Effector memory CD4-positive, alpha-beta T cell (primary cell): Measurements from ENCODE around the gene HNRNPUL2.
"Not testable (repeated sequence)": the region's sequence is repeated elsewhere in the genome, so short reads cannot be mapped to it uniquely, and the experiment has no call there.

ENCODE experiments used
- DNase-seq, 3 donors: peaks; one replicate each; pipeline ENCODE4 v3.0.0-alpha.2; 2020
- H3K27ac ChIP-seq: 2 replicates; pipeline ENCODE4 v1.7.0; 2013; ENCODE audit warnings: mild to moderate bottlenecking, low read length, moderate library complexity; ENCODE audit not compliant: insufficient read depth, poor library complexity, severe bottlenecking
- H3K27me3 ChIP-seq: replicated peaks from 2 replicates; pipeline ENCODE4 v1.7.0; 2013; ENCODE audit warnings: mild to moderate bottlenecking, low read length; ENCODE audit not compliant: insufficient read depth, control insufficient read depth, poor library complexity, severe bottlenecking
- H3K36me3 ChIP-seq: 2 replicates; pipeline ENCODE4 v1.7.0; 2013; ENCODE audit warnings: mild to moderate bottlenecking, low read length, moderate library complexity; ENCODE audit not compliant: control insufficient read depth, insufficient read depth
- H3K4me1 ChIP-seq: 2 replicates; pipeline ENCODE4 v1.7.0; 2013; ENCODE audit warnings: low read length, mild to moderate bottlenecking; ENCODE audit not compliant: control insufficient read depth, insufficient read depth, poor library complexity, severe bottlenecking
- H3K4me3 ChIP-seq: 2 replicates; pipeline ENCODE4 v1.7.0; 2013; ENCODE audit warnings: low read length, low read depth, mild to moderate bottlenecking; ENCODE audit not compliant: insufficient read depth, poor library complexity, severe bottlenecking
- H3K9me3 ChIP-seq: 2 replicates; pipeline ENCODE4 v1.7.0; 2013; ENCODE audit warnings: mild to moderate bottlenecking, low read length, moderate library complexity; ENCODE audit not compliant: control insufficient read depth

The HNRNPUL2 gene

DNA sequence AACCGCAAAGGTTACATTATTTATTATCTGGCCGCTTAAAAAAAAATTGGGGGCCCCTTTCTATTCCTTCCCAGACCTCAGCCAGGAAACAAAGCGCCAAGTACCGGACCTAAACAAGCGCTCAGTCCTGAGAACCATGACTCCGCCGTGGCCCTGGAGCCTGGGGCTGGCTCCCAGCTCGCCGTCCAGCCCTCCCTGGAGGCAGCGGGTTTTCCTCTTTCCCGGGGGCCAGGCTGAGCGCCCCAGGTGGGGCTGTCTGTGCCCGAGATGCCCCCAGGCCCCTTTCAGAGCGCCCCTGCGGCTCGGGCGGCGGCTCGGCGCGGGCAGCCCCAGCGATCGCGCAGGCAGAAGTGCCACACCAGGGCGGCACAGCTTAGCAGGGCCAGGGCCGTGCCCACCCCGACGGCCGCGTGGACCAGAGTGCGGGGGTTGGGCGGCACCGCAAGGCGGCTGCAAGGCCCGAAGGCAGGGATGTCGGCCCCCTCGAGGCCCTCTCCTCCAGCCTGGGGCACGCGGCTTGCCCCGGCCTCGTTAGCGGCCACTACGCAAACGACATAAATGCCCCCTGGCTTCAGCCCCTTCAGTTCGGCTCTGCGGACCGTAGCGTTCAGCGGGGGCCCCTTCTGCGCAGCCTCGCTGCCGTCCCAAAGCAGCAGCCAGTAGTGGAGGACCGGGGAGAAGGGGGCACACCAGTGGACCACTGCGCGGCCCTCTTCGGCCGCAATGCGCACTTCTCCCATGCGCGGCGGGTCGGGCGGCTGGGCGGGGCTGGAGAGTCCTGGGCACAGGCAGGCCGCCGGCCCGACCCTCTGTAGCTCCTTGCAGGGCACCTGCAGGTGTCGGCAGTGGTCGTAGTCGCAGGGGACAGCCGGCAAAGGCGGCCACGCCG lies 39.5 kb downstream of the HNRNPUL2 start:
- Histone ChIP-seq H3K9me3 (no peaks in the 10 kb centered on the region), H3K4me3 (no peak overlapping the region), H3K27ac (no peak overlapping the region), H3K4me1 (no peaks in the 10 kb centered on the region), H3K36me3 (peaks cover 7% of the 10 kb centered on the region), H3K27me3 (peaks cover 7% of the 10 kb centered on the region)
- no peak for DNase-seq

DNA sequence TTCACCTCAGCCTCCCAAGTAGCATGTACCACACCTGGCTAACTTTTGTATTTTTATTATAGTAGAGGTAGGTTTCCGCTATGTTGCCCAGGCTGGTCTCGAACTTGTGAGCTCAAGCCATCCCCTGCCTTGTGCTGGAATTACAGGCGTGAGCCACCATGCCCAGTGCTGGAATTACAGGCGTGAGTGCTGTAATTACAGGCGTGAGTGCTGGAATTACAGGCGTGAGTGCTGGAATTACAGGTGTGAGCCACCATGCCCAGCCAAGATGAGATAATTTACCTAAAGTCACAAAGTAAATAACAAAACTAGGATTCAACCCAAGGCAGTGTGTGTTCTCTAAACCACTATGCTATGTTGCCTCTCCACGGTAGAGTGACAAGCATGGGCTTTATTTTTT lies 44.7 kb downstream of the HNRNPUL2 start:
- peaks cover 1% of the 10 kb centered on the region for H3K36me3 ChIP-seq
- H3K4me3 ChIP-seq = no peak overlapping the region
- H3K27ac ChIP-seq = no peak overlapping the region
- H3K4me1 ChIP-seq = peaks cover 10% of the 10 kb centered on the region
- DNase-seq = no peak
- no peaks in the 10 kb centered on the region for H3K9me3 ChIP-seq
- H3K27me3 ChIP-seq = no peaks in the 10 kb centered on the region

- H3K36me3 ChIP-seq = peaks cover 8% of the 10 kb centered on the region
- H3K4me3 ChIP-seq = no peak overlapping the region
- H3K9me3 ChIP-seq = no peaks in the 10 kb centered on the region
- peaks cover 10% of the 10 kb centered on the region for H3K4me1 ChIP-seq
- no peaks in the 10 kb centered on the region for H3K27me3 ChIP-seq
- no peak overlapping the region for H3K27ac ChIP-seq
- DNase-seq = no peak
Measured at GRCh38 chr11:62680825-62681240, 46.4 kb downstream of the HNRNPUL2 start.

DNA sequence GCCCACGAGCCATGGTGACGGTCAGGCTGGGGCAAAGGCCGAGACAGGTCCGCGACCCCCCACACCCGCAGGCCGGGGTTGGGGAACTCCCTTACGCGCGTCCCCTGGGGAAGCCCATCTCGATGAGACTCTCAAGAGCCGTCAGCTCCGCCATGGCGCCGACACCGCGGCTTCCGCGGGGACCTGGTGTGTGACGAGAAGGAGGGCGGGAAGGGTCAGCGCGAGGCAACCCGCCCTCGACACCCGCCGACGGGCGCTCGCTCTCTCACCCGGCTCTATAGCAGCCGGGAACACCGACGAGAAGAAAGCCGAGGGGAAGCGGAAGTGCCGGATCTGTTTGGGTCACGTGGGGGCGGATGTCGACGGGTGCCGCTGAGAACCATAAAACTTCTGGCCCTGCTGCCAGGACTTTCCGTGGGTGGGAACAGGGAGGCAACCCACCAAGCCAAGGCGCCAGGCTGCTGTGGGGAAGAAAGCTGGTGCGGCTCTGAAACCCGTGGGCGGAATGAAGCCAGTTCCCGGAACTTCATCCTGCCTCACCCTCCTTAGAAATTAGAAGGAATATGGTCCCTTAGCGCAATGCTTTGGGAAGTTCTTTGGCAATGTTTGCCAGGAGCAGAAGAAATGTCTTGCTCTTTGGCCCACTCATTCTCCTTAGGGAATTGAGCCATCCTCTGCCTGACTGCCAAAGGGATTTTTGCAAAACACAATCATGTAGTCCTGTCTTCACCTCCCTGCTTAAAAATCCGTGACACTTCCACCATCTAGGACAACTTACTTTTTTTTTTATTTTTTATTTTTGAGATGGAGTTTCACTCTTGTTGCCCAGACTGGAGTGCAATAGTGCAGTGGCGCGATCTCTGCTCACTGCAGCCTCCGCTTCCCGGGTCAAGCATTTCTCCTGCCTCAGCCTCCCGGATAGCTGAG lies 48.2 kb downstream of the HNRNPUL2 start, which contains the start of gene UBXN1:
TSS of gene UBXN1 (minus strand) at position 304 of the 927 bp plus-strand sequence. CDS start at position 154, 150 bp downstream.
- no peaks in the 10 kb centered on the region for H3K27me3 ChIP-seq
- peaks cover 10% of the 10 kb centered on the region for H3K4me1 ChIP-seq
- H3K9me3 ChIP-seq = no peaks in the 10 kb centered on the region

GRCh38 chr11:62678433-62678769 lies 48.9 kb downstream of the HNRNPUL2 start:
- Histone ChIP-seq H3K27ac (peak overlapping the region; percentile 97), H3K27me3 (no peaks in the 10 kb centered on the region), H3K4me1 (peaks cover 10% of the 10 kb centered on the region), H3K4me3 (peak overlapping the region; percentile 83), H3K36me3 (peaks cover 8% of the 10 kb centered on the region), H3K9me3 (no peaks in the 10 kb centered on the region)
- no peak for DNase-seq

More for the DNA sequence above, 48.2 kb downstream of the HNRNPUL2 start, which contains the start of gene UBXN1:
- Histone ChIP-seq H3K36me3 (peaks cover 8% of the 10 kb centered on the region), H3K4me3 (peak within 1 kb of the TSS; percentile 83), H3K27ac (peak within 1 kb of the TSS; percentile 97)
- peak; percentile 76 to 82 (median 77) for DNase-seq

- Histone ChIP-seq H3K27me3 (no peaks in the 10 kb centered on the region), H3K4me3 (peak overlapping the region; percentile 83), H3K4me1 (peaks cover 16% of the 10 kb centered on the region), H3K27ac (peak overlapping the region; percentile 97), H3K9me3 (no peaks in the 10 kb centered on the region), H3K36me3 (peaks cover 8% of the 10 kb centered on the region)
- no peak for DNase-seq
Measured at GRCh38 chr11:62677714-62678113, 49.5 kb downstream of the HNRNPUL2 start.

DNA sequence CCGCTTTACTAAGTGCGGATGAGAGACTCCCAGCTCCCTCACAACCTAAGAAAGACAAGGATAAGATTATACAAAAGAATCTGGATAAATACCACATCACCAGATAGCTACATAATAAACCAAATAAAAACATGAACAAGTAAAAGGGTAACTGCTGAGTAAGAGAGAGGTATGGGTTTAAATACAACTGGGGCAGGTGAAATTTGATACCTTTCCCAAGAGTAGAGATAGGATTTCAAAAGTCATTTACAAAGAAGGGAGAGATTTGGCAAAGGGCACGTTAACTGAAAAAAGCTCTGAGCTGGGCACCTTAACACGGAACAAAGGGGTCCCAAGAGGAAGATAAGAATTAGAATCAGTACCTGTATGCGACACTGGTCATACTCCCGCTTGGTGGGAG lies 50.1 kb downstream of the HNRNPUL2 start:
- Histone ChIP-seq H3K36me3 (peaks cover 8% of the 10 kb centered on the region), H3K27me3 (no peaks in the 10 kb centered on the region), H3K4me3 (no peak overlapping the region), H3K4me1 (peaks cover 21% of the 10 kb centered on the region), H3K9me3 (no peaks in the 10 kb centered on the region), H3K27ac (peak overlapping the region; percentile 18)
- no peak for DNase-seq

DNA sequence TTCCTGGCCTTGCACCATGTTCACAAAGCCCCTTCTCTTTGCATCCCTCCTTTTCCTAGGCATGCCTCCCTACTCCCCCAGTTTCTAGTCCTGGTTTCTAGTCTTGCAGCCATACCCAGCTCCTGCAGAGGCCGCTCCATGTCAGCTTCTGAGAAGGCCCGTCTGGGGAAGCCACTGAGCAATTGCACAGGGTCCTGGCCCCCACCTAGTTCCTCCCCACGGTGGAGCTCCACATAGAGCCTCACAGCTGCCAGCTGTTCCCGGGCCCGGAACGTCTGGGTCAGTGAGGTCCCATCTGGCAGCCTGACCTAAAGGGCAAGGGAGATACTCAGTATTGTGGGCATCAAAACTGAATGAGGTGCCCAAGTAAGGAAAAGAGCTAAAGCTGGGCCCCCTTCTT lies 50.6 kb downstream of the HNRNPUL2 start:
- Histone ChIP-seq H3K27me3 (no peaks in the 10 kb centered on the region), H3K4me1 (peaks cover 21% of the 10 kb centered on the region), H3K27ac (peak overlapping the region; percentile 18), H3K9me3 (no peaks in the 10 kb centered on the region), H3K4me3 (no peak overlapping the region), H3K36me3 (peaks cover 8% of the 10 kb centered on the region)
- DNase-seq = no peak

DNA sequence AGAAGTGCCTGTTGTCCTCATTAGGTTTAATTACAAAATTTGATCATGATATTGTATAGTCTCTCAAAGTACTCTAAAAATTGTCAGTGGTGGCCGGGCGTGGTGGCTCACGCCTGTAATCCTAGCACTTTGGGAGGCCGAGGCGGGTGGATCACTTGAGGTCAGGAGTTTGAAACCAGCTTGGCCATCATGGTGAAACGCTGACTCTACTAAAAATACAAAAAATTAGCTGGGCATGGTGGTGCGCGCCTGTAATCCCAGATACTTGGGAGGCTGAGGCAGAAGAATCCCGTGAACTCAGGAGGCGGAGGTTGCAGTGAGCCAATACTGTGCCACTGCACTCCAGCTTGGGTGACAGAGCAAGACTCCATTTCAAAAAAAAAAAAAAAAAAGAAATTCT lies 51.8 kb downstream of the HNRNPUL2 start:
- peaks cover 21% of the 10 kb centered on the region for H3K4me1 ChIP-seq
- not testable (repeated sequence) for H3K36me3 ChIP-seq, H3K4me3 ChIP-seq, H3K27me3 ChIP-seq, H3K27ac ChIP-seq, H3K9me3 ChIP-seq, DNase-seq

DNA sequence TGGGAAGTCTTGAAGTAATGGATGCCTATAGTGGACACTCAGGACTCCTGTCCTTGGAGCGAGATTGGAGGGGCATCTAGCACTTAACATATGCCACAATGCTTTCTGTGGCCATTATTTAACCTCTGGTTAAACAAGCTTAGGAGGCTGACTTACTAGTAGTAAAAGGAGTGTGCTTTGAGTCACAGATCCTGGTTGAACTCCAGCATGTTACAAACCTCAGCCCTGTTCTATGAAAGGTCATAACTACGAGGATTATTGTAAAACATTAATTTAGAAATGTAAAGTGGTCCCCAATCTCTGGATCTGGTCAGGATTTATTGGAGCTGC lies 54.1 kb downstream of the HNRNPUL2 start:
- H3K27ac ChIP-seq = peak overlapping the region; percentile 5
- no peaks in the 10 kb centered on the region for H3K9me3 ChIP-seq
- peaks cover 8% of the 10 kb centered on the region for H3K36me3 ChIP-seq
- peaks cover 16% of the 10 kb centered on the region for H3K4me1 ChIP-seq
- no peak for DNase-seq
- no peaks in the 10 kb centered on the region for H3K27me3 ChIP-seq
- no peak overlapping the region for H3K4me3 ChIP-seq
